ENCODE data around the gene CCNT1.
"Not testable (repeated sequence)": the region's sequence is repeated elsewhere in the genome, so short reads cannot be mapped to it uniquely, and the experiment has no call there.

DNA sequence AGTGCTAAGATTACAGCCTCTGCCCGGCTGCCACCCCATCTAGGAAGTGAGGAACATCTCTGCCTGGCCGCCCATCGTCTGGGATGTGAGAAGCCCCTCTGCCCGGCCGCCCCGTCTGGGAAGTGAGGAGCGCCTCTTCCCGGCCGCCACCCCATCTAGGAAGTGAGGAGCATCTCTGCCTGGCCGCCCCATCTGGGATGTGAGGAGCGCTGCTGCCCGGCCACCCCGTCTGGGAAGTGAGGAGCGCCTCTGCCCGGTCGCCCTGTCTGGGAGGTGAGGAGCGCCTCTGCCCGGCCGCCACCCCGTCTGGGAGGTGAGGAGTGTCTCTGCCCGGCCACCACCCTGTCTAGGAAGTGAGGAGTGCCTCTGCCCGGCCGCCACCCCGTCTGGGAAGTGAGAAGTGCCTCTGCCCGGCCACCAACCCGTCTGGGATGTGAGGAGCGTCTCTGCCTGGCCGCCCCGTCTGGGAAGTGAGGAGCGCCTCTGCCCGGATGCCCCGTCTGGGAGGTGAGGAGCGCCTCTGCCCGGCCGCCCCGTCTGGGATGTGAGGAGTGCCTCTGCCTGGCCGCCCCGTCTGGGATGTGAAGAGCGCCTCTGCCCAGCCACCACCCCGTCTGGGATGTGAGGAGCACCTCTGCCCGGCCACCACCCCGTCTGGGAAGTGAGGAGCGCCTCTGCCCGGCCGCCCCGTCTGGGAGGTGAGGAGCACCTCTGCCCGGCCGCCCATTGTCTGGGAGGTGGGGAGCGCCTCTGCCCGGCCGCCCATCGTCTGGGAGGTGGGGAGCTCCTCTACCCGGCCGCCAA is 74.6 kb downstream of the CCNT1 start:
- TF ChIP-seq POLR2A, POLR2AphosphoS5, EP300 (IDR thresholded peaks at IDR 0.05): not testable (repeated sequence)
- TF ChIP-seq, protein P1, sequence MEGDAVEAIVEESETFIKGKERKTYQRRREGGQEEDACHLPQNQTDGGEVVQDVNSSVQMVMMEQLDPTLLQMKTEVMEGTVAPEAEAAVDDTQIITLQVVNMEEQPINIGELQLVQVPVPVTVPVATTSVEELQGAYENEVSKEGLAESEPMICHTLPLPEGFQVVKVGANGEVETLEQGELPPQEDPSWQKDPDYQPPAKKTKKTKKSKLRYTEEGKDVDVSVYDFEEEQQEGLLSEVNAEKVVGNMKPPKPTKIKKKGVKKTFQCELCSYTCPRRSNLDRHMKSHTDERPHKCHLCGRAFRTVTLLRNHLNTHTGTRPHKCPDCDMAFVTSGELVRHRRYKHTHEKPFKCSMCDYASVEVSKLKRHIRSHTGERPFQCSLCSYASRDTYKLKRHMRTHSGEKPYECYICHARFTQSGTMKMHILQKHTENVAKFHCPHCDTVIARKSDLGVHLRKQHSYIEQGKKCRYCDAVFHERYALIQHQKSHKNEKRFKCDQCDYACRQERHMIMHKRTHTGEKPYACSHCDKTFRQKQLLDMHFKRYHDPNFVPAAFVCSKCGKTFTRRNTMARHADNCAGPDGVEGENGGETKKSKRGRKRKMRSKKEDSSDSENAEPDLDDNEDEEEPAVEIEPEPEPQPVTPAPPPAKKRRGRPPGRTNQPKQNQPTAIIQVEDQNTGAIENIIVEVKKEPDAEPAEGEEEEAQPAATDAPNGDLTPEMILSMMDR (IDR thresholded peaks at IDR 0.05): not testable (repeated sequence)

Measured in gastroesophageal sphincter (tissue), 3 donors.